B cell (primary cell): ENCODE results near the gene VWA3A. TPM values are rescaled to one million over a fixed set of nuclear protein-coding genes. Genes with fewer than 3 reads are reported as not detected.

ENCODE experiments used
- ATAC-seq: fragments of 200-7000 bp; cut with Tn5 transposase; one replicate; pipeline ENCODE4 v1.10.0; 2021; ENCODE audit warnings: low read depth, mild to moderate bottlenecking, moderate number of reproducible peaks, moderate library complexity
- CTCF ChIA-PET: fragments of 350-600 bp; sonication (Branson Sonifier 250); formaldehyde crosslinking; loops from one replicate; lab custom pipeline; 2021; ENCODE audit warnings: antibody characterized with exemption, inconsistent platforms; lab: Charles Lee
- POLR2A ChIA-PET: fragments of 350-600 bp; sonication (Branson Sonifier 250); formaldehyde crosslinking; loops from one replicate; lab custom pipeline; 2021; ENCODE audit warnings: antibody characterized with exemption; lab: Charles Lee
- DNase-seq: peaks from one replicate; pipeline ENCODE4 v3.0.0; 2013
- H2AFZ ChIP-seq: 2 replicates; pipeline ENCODE4 v1.6.1; 2012; ENCODE audit warnings: mild to moderate bottlenecking, low read depth, low read length; ENCODE audit not compliant: insufficient read depth, poor library complexity, severe bottlenecking
- H3K27ac ChIP-seq, 2 donors: 1 replicate in 1 of 2; 2 replicates in 1 of 2; pipeline ENCODE4 v1.5.1; 2012 to 2013; ENCODE audit warnings: low read length in 2 of 2, mild to moderate bottlenecking in 2 of 2, moderate library complexity in 1 of 2
- H3K27me3 ChIP-seq, 4 experiments: fragments of 200-600 bp in 1 of 4; sonication (generic) in 1 of 4; replicated peaks in 1 of 4; 1 replicate in 2 of 4; 2 replicates in 2 of 4; pipeline versions ENCODE4 v1.6.1 to v1.7.0; 2013 to 2016; ENCODE audit warnings: low read length in 3 of 4, mild to moderate bottlenecking in 2 of 4, mixed read lengths in 1 of 4, moderate library complexity in 1 of 4; ENCODE audit not compliant: insufficient read depth in 4 of 4, control insufficient read depth in 3 of 4; ENCODE audit errors: control extremely low read depth in 1 of 4
- H3K36me3 ChIP-seq, 2 experiments: replicated peaks in 1 of 2; 1 replicate in 1 of 2; 2 replicates in 1 of 2; pipeline versions ENCODE4 v1.6.1 to v1.7.1; 2013; ENCODE audit warnings: low read length in 1 of 2; ENCODE audit not compliant: insufficient read depth in 2 of 2, control insufficient read depth in 1 of 2; ENCODE audit errors: control extremely low read depth in 1 of 2, extremely low read depth in 1 of 2
- H3K4me1 ChIP-seq, 2 donors: fragments of 200-600 bp in 1 of 2; sonication (generic) in 1 of 2; 1 replicate in 1 of 2; 2 replicates in 1 of 2; pipeline versions ENCODE4 v1.5.1 to v1.6.1; 2013 to 2017; ENCODE audit warnings: low read length in 2 of 2; ENCODE audit not compliant: control insufficient read depth in 2 of 2, insufficient read depth in 2 of 2
- H3K4me2 ChIP-seq: replicated peaks from 2 replicates; pipeline ENCODE3; 2012; ENCODE audit warnings: mild to moderate bottlenecking, low read depth, low read length; ENCODE audit not compliant: poor library complexity, severe bottlenecking
- H3K4me3 ChIP-seq, 5 experiments: fragments of 200-600 bp in 1 of 5; sonication (generic) in 1 of 5; 1 replicate in 3 of 5; 2 replicates in 2 of 5; pipeline versions ENCODE4 v1.5.1 to v1.7.0; 2011 to 2016; ENCODE audit warnings: low read length in 4 of 5, mild to moderate bottlenecking in 4 of 5, low read depth in 2 of 5, control low read depth in 1 of 5, moderate library complexity in 1 of 5; ENCODE audit not compliant: insufficient read depth in 1 of 5; ENCODE audit errors: control extremely low read depth in 1 of 5, extremely low read depth in 1 of 5
- H3K79me2 ChIP-seq: fragments of 200-600 bp; sonication (generic); one replicate; pipeline ENCODE4 v1.6.0; 2016; ENCODE audit warnings: low read length; ENCODE audit not compliant: control insufficient read depth, insufficient read depth
- H3K9ac ChIP-seq: fragments of 200-600 bp; sonication (generic); 2 replicates; pipeline ENCODE4 v1.6.1; 2017; ENCODE audit warnings: mild to moderate bottlenecking, low read length, moderate library complexity
- H3K9me3 ChIP-seq, 3 donors: one replicate each; pipeline versions ENCODE4 v1.6.1 to v1.7.1; 2013; ENCODE audit warnings: low read length in 2 of 3; ENCODE audit not compliant: control insufficient read depth in 2 of 3, insufficient read depth in 1 of 3; ENCODE audit errors: control extremely low read depth in 1 of 3
- H4K20me1 ChIP-seq: 2 replicates; pipeline ENCODE4 v1.6.0; 2012; ENCODE audit warnings: mild to moderate bottlenecking, low read length; ENCODE audit not compliant: insufficient read depth, control insufficient read depth, poor library complexity, severe bottlenecking
- H3K27ac Mint-ChIP-seq: one replicate; pipeline ENCODE4 v1.8.0; 2021; ENCODE audit warnings: mixed read lengths
- H3K27me3 Mint-ChIP-seq: one replicate; pipeline ENCODE4 v1.8.0; 2021; ENCODE audit warnings: mixed read lengths
- H3K4me1 Mint-ChIP-seq: one replicate; pipeline ENCODE4 v1.8.0; 2021; ENCODE audit warnings: mixed read lengths
- H3K4me3 Mint-ChIP-seq: one replicate; pipeline ENCODE4 v1.8.0; 2021; ENCODE audit warnings: mixed read lengths
- H3K9me3 Mint-ChIP-seq: one replicate; pipeline ENCODE4 v1.8.0; 2022; ENCODE audit warnings: mixed read lengths; ENCODE audit not compliant: insufficient read depth
- CTCF ChIP-seq: fragments of 200-600 bp; IDR thresholded peaks from one replicate; pipeline ENCODE4 v1.8.0; 2022; ENCODE audit warnings: antibody characterized with exemption, mild to moderate bottlenecking
- EZH2 ChIP-seq: IDR thresholded peaks from 2 replicates; pipeline ENCODE4 v1.6.1; 2012; ENCODE audit warnings: borderline replicate concordance, low read depth, mild to moderate bottlenecking, moderate library complexity, low read length; ENCODE audit not compliant: insufficient read depth, poor library complexity, severe bottlenecking
- WGBS: methylation state at CpG from one replicate; pipeline ENCODE4 v1.1.5; 2013; ENCODE audit warnings: missing lambda C conversion rate; ENCODE audit not compliant: insufficient coverage; 5-methylcytosine and 5-hydroxymethylcytosine counted together
- intact Hi-C: fragments of 100-400 bp; cut with micrococcal nuclease; formaldehyde crosslinking; loops from one replicate; pipeline ENCODE4 v1.10.0; 2022
- polyA plus RNA-seq: library from polyadenylated mRNA; depleted of rRNA; stranded (reverse); fragments of >200 nt; gene quantifications from 2 replicates; pipeline ENCODE4 v1.2.3, GENCODE V29; 2012
- total RNA-seq, 2 donors: library from RNA; stranded (reverse); fragments of 120-200 nt in 1 of 2; gene quantifications; 1 replicate in 1 of 2; 2 replicates in 1 of 2; pipeline versions ENCODE4 v1.2.3 to v1.2.4, GENCODE V29; 2013 to 2022

Gene VWA3A
- total and polyA plus RNA-seq, 2 donors (not counting 1 experiment from before 2014, with no cell fraction given): 0.28 to 0.47 TPM

- CTCF ChIA-PET: interaction anchor here (2.4 kb wide), 1 partner anchor 116 kb away, joined by 6 read pairs; the partner anchor contains the start of gene POLR3E
- 87% methylated on average over 10 of the region's 11 CpGs for WGBS
- no peaks in the 10 kb centered on the region for H3K36me3 ChIP-seq
- no peak overlapping the region for H3K9ac ChIP-seq
- POLR2A ChIA-PET: interaction anchor here (0.6 kb wide), 1 partner anchor 183 kb away, joined by 5 read pairs; no protein-coding TSS in a partner anchor
- H3K27ac Mint-ChIP-seq: no peak overlapping the region
- no peaks in the 10 kb centered on the region for H3K4me1 ChIP-seq
- no peaks in the 10 kb centered on the region for H4K20me1 ChIP-seq
- no peaks in the 10 kb centered on the region for H3K9me3 ChIP-seq
- H3K4me3 Mint-ChIP-seq: no peak overlapping the region
- no peaks in the 10 kb centered on the region for H3K4me1 Mint-ChIP-seq
- no peak for DNase-seq
- no peak overlapping the region for H2AFZ ChIP-seq
- TF ChIP-seq EZH2 (no peak), CTCF (no peak)
- no peak overlapping the region for H3K4me3 ChIP-seq
- no peak overlapping the region for H3K27ac ChIP-seq
- H3K79me2 ChIP-seq: no peaks in the 10 kb centered on the region
- H3K9me3 Mint-ChIP-seq: no peaks in the 10 kb centered on the region
- H3K4me2 ChIP-seq: no peak overlapping the region
- no peaks in the 10 kb centered on the region for H3K27me3 Mint-ChIP-seq
- no peak for ATAC-seq
- intact Hi-C loops: no loop called here
- H3K27me3 ChIP-seq: no peaks in the 10 kb centered on the region
Measured at GRCh38 chr16:22181426-22181825, 89.1 kb downstream of the VWA3A start.

GRCh38 chr16:22181843-22182242, 89.5 kb downstream of the VWA3A start:
- Mint-ChIP-seq H3K9me3 (no peaks in the 10 kb centered on the region), H3K27me3 (no peaks in the 10 kb centered on the region), H3K4me3 (no peak overlapping the region), H3K4me1 (no peaks in the 10 kb centered on the region), H3K27ac (no peak overlapping the region)
- H3K79me2 ChIP-seq: no peaks in the 10 kb centered on the region
- no peaks in the 10 kb centered on the region for H4K20me1 ChIP-seq
- no peaks in the 10 kb centered on the region for H3K4me1 ChIP-seq
- H3K4me3 ChIP-seq: no peak overlapping the region
- ChIA-PET CTCF (interaction anchor here (2.4 kb wide), 1 partner anchor 115 kb away, joined by 6 read pairs; the partner anchor contains the start of gene POLR3E), POLR2A (interaction anchor here (0.6 kb wide), 1 partner anchor 183 kb away, joined by 5 read pairs; no protein-coding TSS in a partner anchor)
- no peak for ATAC-seq
- intact Hi-C loops: no loop called here
- no peaks in the 10 kb centered on the region for H3K9me3 ChIP-seq
- 76% methylated on average over 4 of the region's 7 CpGs for WGBS
- no peak overlapping the region for H3K27ac ChIP-seq
- no peaks in the 10 kb centered on the region for H3K27me3 ChIP-seq
- H3K36me3 ChIP-seq: no peaks in the 10 kb centered on the region
- H2AFZ ChIP-seq: no peak overlapping the region
- TF ChIP-seq CTCF: no peak
- TF ChIP-seq EZH2: no peak
- H3K9ac ChIP-seq: no peak overlapping the region
- no peak for DNase-seq
- no peak overlapping the region for H3K4me2 ChIP-seq
